Osteocyte (in vitro differentiated cells): ENCODE data around the gene HK2. TPM values are rescaled to one million over a fixed set of nuclear protein-coding genes. Genes with fewer than 3 reads are reported as not detected.

Experiments used
- DNase-seq: peaks from one replicate; pipeline ENCODE4 v3.0.0; 2021; ENCODE audit warnings: mixed read lengths; ENCODE audit not compliant: unreplicated experiment; ENCODE audit errors: extremely low spot score
- H3K27ac Mint-ChIP-seq: one replicate; pipeline ENCODE4 v1.8.0; 2021; ENCODE audit warnings: mild to moderate bottlenecking, mixed read lengths; ENCODE audit not compliant: unreplicated experiment
- H3K27me3 Mint-ChIP-seq: one replicate; pipeline ENCODE4 v1.8.0; 2021; ENCODE audit warnings: mixed read lengths; ENCODE audit not compliant: unreplicated experiment
- H3K36me3 Mint-ChIP-seq: one replicate; pipeline ENCODE4 v1.8.0; 2021; ENCODE audit warnings: mixed read lengths; ENCODE audit not compliant: unreplicated experiment
- H3K4me1 Mint-ChIP-seq: one replicate; pipeline ENCODE4 v1.8.0; 2021; ENCODE audit warnings: mixed read lengths; ENCODE audit not compliant: unreplicated experiment
- H3K4me3 Mint-ChIP-seq: one replicate; pipeline ENCODE4 v1.8.0; 2021; ENCODE audit warnings: mild to moderate bottlenecking, moderate library complexity, mixed read lengths; ENCODE audit not compliant: unreplicated experiment
- H3K9me3 Mint-ChIP-seq: one replicate; pipeline ENCODE4 v1.8.0; 2021; ENCODE audit warnings: mixed read lengths; ENCODE audit not compliant: unreplicated experiment
- CTCF ChIP-seq: fragments of 200-600 bp; sonication (generic); IDR thresholded peaks from 2 replicates; pipeline ENCODE4 v1.5.0; 2021; ENCODE audit warnings: antibody characterized with exemption, mild to moderate bottlenecking, moderate library complexity
- total RNA-seq: library from RNA; stranded (reverse); gene quantifications from 2 replicates; pipeline ENCODE4 v1.2.1, GENCODE V29; 2021

HK2 gene
- total RNA-seq, 1 donor from 2014 or later, result 14.1 TPM

GRCh38 chr2:74938264-74938663 is 104.3 kb downstream of the HK2 start:
- Mint-ChIP-seq H3K9me3 (no peaks in the 10 kb centered on the region), H3K36me3 (no peaks in the 10 kb centered on the region), H3K4me1 (no peaks in the 10 kb centered on the region), H3K4me3 (no peak overlapping the region), H3K27me3 (no peaks in the 10 kb centered on the region), H3K27ac (no peak overlapping the region)
- no peak for DNase-seq
- TF ChIP-seq CTCF, result no peak

DNA sequence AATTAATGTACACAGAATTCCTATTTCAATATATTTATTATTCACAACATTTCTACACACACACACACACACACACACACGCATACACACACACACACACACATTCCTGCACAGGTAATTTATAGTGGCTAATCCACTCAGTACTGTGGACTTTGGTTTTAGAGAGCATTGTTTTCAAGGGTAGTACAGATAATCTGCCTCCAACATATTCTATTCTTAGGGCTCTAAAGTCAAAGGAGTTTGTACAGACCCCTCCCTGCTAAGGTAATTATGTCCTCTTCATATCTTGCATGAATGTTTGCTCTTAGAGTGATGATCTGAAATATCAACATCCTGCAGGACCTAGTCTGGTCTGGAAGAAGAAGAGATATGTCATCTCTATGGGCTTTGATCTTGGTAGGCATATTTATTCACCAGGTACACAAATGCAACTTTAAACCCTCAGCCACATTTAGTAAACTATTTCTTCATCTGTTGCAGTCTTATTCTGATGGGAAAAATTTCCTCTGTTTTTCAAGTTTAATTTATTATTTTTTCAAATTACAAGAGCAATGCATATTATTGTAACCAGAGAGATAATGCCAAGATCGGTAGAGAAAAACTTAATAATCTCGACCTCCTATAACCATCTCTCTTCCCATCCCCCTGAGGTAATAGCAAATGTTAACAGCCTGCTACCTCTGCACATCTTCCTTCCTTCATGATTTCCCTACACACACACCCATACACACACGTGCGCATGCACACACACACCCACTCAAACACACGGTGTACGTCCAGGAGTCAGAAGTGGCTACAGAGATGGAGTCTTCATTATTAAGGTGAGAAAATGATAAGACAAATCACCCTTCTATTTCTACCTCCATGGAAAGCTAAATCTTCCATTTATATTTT is 106.2 kb downstream of the HK2 start:
- Mint-ChIP-seq H3K27me3 (no peaks in the 10 kb centered on the region), H3K36me3 (no peaks in the 10 kb centered on the region), H3K27ac (no peak overlapping the region), H3K4me1 (peaks cover 2% of the 10 kb centered on the region), H3K4me3 (no peak overlapping the region), H3K9me3 (peaks cover 5% of the 10 kb centered on the region)
- no peak for DNase-seq
- TF ChIP-seq CTCF, result no peak

DNA sequence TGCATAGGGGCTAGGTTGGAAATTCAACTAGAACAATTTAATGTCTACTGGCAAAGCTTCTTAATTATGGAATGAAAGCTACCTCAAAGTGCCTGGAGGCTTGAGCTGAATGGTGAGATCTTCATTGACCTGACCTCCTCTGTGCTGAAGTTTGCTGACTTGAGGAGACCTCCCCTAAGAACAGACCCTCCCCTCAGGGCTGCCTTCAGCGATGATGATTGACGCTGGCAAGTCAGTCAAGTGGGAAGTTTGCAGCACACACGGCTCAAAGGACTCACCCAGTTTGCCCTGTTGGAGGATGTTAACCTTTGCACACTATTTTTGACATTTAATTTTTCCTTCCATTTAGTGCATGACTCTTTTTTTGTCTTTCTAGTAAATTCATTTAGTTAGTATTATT is 107.4 kb downstream of the HK2 start:
- peaks cover 5% of the 10 kb centered on the region for H3K9me3 Mint-ChIP-seq
- no peak overlapping the region for H3K4me3 Mint-ChIP-seq
- no peaks in the 10 kb centered on the region for H3K36me3 Mint-ChIP-seq
- TF ChIP-seq CTCF, result no peak
- H3K27me3 Mint-ChIP-seq, result no peaks in the 10 kb centered on the region
- DNase-seq, result no peak
- H3K4me1 Mint-ChIP-seq, result peaks cover 4% of the 10 kb centered on the region
- no peak overlapping the region for H3K27ac Mint-ChIP-seq

DNA sequence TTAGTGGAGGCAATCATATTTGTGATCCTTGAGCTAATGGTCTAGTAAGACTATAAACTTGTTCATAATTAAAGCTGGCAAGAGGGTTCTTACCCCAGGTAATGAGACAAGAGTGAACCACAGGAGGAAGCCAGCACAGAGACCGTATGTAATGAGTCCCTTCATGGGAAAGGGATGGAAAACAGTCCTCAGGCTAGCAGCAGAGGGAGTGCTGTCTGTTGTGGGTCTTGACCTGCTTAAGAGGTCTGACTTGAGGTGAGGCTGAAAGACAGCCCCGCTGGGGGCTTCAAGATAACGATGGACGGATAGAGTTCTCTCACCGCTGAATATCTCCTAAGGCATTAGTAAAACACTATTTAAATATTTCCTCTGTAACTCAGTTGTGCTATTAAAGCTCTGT is 108.3 kb downstream of the HK2 start:
- Mint-ChIP-seq H3K27ac (no peak overlapping the region), H3K4me1 (peaks cover 4% of the 10 kb centered on the region), H3K4me3 (no peak overlapping the region), H3K27me3 (no peaks in the 10 kb centered on the region), H3K36me3 (no peaks in the 10 kb centered on the region), H3K9me3 (peaks cover 8% of the 10 kb centered on the region)
- TF ChIP-seq CTCF, result no peak
- DNase-seq, result no peak

Other genes with a start within 250 kb of the HK2 start
- gene M1AP, start 185.8 kb upstream of the HK2 start, total RNA-seq, result not detected in 2 replicates
- gene SEMA4F, start 179.9 kb upstream of the HK2 start, total RNA-seq, result 12.1 and 14.2 TPM in 2 replicates
- 43.2 and 44.2 TPM in 2 replicates for gene POLE4, start 124.5 kb downstream of the HK2 start, total RNA-seq